GM21381 (cell line): ENCODE results near the gene ZFHX3.

Source experiments
- ATAC-seq: cut with Tn5 transposase; IDR thresholded peaks from one replicate; pipeline ENCODE4 v1.9.1; 2021; ENCODE audit warnings: mild to moderate bottlenecking, moderate library complexity; ENCODE audit not compliant: unreplicated experiment

Gene ZFHX3

GRCh38 chr16:72884037-72884436 lies 163.9 kb downstream of the ZFHX3 start:
- no peak for ATAC-seq

- no peak for ATAC-seq
Measured at GRCh38 chr16:72879846-72880245, 168.1 kb downstream of the ZFHX3 start.

GRCh38 chr16:72878301-72879269 lies 169.3 kb downstream of the ZFHX3 start:
- no peak for ATAC-seq

- ATAC-seq = no peak
Measured at GRCh38 chr16:72877374-72878028, 170.4 kb downstream of the ZFHX3 start.

GRCh38 chr16:72876981-72877373 lies 171.0 kb downstream of the ZFHX3 start:
- ATAC-seq = no peak

- no peak for ATAC-seq
Measured at GRCh38 chr16:72876221-72876620, 171.7 kb downstream of the ZFHX3 start.

- no peak for ATAC-seq
Measured at GRCh38 chr16:72875291-72876031, 172.5 kb downstream of the ZFHX3 start.

- ATAC-seq = no peak
Measured at GRCh38 chr16:72873853-72874252, 174.1 kb downstream of the ZFHX3 start.

- ATAC-seq = no peak
Measured at GRCh38 chr16:72873044-72873443, 174.9 kb downstream of the ZFHX3 start.

GRCh38 chr16:72865835-72866234 lies 182.1 kb downstream of the ZFHX3 start:
- no peak for ATAC-seq

- no peak for ATAC-seq
Measured at GRCh38 chr16:72865258-72865657, 182.7 kb downstream of the ZFHX3 start.

GRCh38 chr16:72864130-72864833 lies 183.6 kb downstream of the ZFHX3 start:
- ATAC-seq = no peak

GRCh38 chr16:72862090-72862489 lies 185.8 kb downstream of the ZFHX3 start:
- no peak for ATAC-seq

GRCh38 chr16:72860726-72861562 lies 187.0 kb downstream of the ZFHX3 start:
- no peak for ATAC-seq

- ATAC-seq = no peak
Measured at GRCh38 chr16:72859581-72859980, 188.3 kb downstream of the ZFHX3 start.

- ATAC-seq = no peak
Measured at GRCh38 chr16:72858665-72859493, 189.0 kb downstream of the ZFHX3 start.

- no peak for ATAC-seq
Measured at GRCh38 chr16:72857834-72858664, 189.9 kb downstream of the ZFHX3 start.

- ATAC-seq = no peak
Measured at GRCh38 chr16:72856797-72857196, 191.1 kb downstream of the ZFHX3 start.
